WTC11 (cell line): ENCODE results near the gene RASL12.

Experiments
- ARID4B ChIP-seq: sonication (generic); formaldehyde crosslinking; IDR thresholded peaks from 2 replicates; pipeline ENCODE4 v1.8.0; 2023; ENCODE audit warnings: missing genetic modification reagents, mild to moderate bottlenecking, borderline replicate concordance
- ATF1 ChIP-seq: sonication (generic); formaldehyde crosslinking; IDR thresholded peaks from 2 replicates; pipeline ENCODE4 v1.8.1; 2023; ENCODE audit warnings: mild to moderate bottlenecking, moderate library complexity, missing genetic modification reagents
- CREM ChIP-seq: sonication (generic); formaldehyde crosslinking; IDR thresholded peaks from 2 replicates; pipeline ENCODE4 v1.8.1; 2022; ENCODE audit warnings: mild to moderate bottlenecking, missing genetic modification reagents, moderate library complexity
- CTCF ChIP-seq: fragments of 200-600 bp; IDR thresholded peaks from 2 replicates; pipeline ENCODE4 v1.8.0; 2022; ENCODE audit warnings: antibody characterized with exemption
- MXD4 ChIP-seq: fragments of 250-450 bp; sonication (Bioruptor Pico); IDR thresholded peaks from 2 replicates; pipeline ENCODE4 v1.8.0; 2021; ENCODE audit warnings: mild to moderate bottlenecking, moderate library complexity, borderline replicate concordance
- NR2C2 ChIP-seq: sonication (generic); formaldehyde crosslinking; IDR thresholded peaks from 2 replicates; pipeline ENCODE4 v1.8.0; 2022; ENCODE audit warnings: mild to moderate bottlenecking, missing genetic modification reagents
- NR3C1 ChIP-seq: sonication (generic); formaldehyde crosslinking; conservative IDR thresholded peaks from 2 replicates; pipeline ENCODE4 v1.8.1; 2023; ENCODE audit warnings: low read depth, mild to moderate bottlenecking, missing genetic modification reagents
- SP1 ChIP-seq: sonication (generic); formaldehyde crosslinking; conservative IDR thresholded peaks from 2 replicates; pipeline ENCODE4 v1.8.1; 2022; ENCODE audit warnings: missing genetic modification reagents
- TCF7 ChIP-seq: sonication (generic); formaldehyde crosslinking; IDR thresholded peaks from 2 replicates; pipeline ENCODE4 v1.8.0; 2022; ENCODE audit warnings: mild to moderate bottlenecking, low read depth, missing genetic modification reagents, moderate library complexity
- USF2 ChIP-seq: sonication (generic); formaldehyde crosslinking; IDR thresholded peaks from 2 replicates; pipeline ENCODE4 v1.8.1; 2023; ENCODE audit warnings: mild to moderate bottlenecking, missing genetic modification reagents, moderate library complexity
- ZNF121 ChIP-seq: sonication (generic); formaldehyde crosslinking; IDR thresholded peaks from 2 replicates; pipeline ENCODE4 v1.8.0; 2023; ENCODE audit warnings: missing genetic modification reagents
- TF ChIP-seq, protein P1 (sequence below): sonication (generic); formaldehyde crosslinking; IDR thresholded peaks from 2 replicates; pipeline ENCODE4 v1.8.1; 2022; ENCODE audit warnings: low read depth, missing genetic modification reagents, borderline replicate concordance
- TF ChIP-seq, protein P2 (sequence below): fragments of 250-450 bp; sonication (Bioruptor Pico); IDR thresholded peaks from 2 replicates; pipeline ENCODE4 v2.1.2; 2022; ENCODE audit warnings: mild to moderate bottlenecking, moderate library complexity
- TF ChIP-seq, protein P3 (sequence below): fragments of 250-450 bp; sonication (Bioruptor Pico); IDR thresholded peaks from 2 replicates; pipeline ENCODE4 v1.8.0; 2021; ENCODE audit warnings: mild to moderate bottlenecking

GRCh38 chr15:65071381-65071811, 3.6 kb upstream of the RASL12 start:
- TF ChIP-seq CTCF (no peak), CREM (CRISPR knock-in tag) (no peak), MXD4 (CRISPR knock-in tag) (no peak), SP1 (no peak), TCF7 (no peak), ZNF121 (CRISPR knock-in tag) (no peak), ARID4B (no peak), NR3C1 (CRISPR knock-in tag) (no peak), NR2C2 (no peak), USF2 (CRISPR knock-in tag) (no peak), ATF1 (CRISPR knock-in tag) (no peak)
- TF ChIP-seq, protein P1, sequence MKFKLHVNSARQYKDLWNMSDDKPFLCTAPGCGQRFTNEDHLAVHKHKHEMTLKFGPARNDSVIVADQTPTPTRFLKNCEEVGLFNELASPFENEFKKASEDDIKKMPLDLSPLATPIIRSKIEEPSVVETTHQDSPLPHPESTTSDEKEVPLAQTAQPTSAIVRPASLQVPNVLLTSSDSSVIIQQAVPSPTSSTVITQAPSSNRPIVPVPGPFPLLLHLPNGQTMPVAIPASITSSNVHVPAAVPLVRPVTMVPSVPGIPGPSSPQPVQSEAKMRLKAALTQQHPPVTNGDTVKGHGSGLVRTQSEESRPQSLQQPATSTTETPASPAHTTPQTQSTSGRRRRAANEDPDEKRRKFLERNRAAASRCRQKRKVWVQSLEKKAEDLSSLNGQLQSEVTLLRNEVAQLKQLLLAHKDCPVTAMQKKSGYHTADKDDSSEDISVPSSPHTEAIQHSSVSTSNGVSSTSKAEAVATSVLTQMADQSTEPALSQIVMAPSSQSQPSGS (CRISPR knock-in tag) = no peak
- TF ChIP-seq, protein P2, sequence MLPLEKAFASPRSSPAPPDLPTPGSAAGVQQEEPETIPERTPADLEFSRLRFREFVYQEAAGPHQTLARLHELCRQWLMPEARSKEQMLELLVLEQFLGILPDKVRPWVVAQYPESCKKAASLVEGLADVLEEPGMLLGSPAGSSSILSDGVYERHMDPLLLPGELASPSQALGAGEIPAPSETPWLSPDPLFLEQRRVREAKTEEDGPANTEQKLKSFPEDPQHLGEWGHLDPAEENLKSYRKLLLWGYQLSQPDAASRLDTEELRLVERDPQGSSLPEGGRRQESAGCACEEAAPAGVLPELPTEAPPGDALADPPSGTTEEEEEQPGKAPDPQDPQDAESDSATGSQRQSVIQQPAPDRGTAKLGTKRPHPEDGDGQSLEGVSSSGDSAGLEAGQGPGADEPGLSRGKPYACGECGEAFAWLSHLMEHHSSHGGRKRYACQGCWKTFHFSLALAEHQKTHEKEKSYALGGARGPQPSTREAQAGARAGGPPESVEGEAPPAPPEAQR (CRISPR knock-in tag) = no peak
- TF ChIP-seq, protein P3, sequence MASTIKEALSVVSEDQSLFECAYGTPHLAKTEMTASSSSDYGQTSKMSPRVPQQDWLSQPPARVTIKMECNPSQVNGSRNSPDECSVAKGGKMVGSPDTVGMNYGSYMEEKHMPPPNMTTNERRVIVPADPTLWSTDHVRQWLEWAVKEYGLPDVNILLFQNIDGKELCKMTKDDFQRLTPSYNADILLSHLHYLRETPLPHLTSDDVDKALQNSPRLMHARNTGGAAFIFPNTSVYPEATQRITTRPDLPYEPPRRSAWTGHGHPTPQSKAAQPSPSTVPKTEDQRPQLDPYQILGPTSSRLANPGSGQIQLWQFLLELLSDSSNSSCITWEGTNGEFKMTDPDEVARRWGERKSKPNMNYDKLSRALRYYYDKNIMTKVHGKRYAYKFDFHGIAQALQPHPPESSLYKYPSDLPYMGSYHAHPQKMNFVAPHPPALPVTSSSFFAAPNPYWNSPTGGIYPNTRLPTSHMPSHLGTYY (CRISPR knock-in tag) = no peak
